Ishikawa (cell line): ENCODE data around the gene TRIM51G.
"Not testable (repeated sequence)": the region's sequence is repeated elsewhere in the genome, so short reads cannot be mapped to it uniquely, and the experiment has no call there.

Experiments used
- EGR1 ChIP-seq: IDR thresholded peaks from 2 replicates; pipeline ENCODE4 v1.6.1; 2012
- EP300 ChIP-seq: IDR thresholded peaks from 2 replicates; pipeline ENCODE4 v1.6.1; 2012; ENCODE audit warnings: borderline replicate concordance
- NFIC ChIP-seq: IDR thresholded peaks from 2 replicates; pipeline ENCODE4 v1.6.1; 2012
- RAD21 ChIP-seq: IDR thresholded peaks from 2 replicates; pipeline ENCODE4 v1.6.1; 2012; ENCODE audit warnings: low read depth
- ZBTB7A ChIP-seq: IDR thresholded peaks from 2 replicates; pipeline ENCODE4 v1.6.1; 2012; ENCODE audit warnings: low read depth

DNA sequence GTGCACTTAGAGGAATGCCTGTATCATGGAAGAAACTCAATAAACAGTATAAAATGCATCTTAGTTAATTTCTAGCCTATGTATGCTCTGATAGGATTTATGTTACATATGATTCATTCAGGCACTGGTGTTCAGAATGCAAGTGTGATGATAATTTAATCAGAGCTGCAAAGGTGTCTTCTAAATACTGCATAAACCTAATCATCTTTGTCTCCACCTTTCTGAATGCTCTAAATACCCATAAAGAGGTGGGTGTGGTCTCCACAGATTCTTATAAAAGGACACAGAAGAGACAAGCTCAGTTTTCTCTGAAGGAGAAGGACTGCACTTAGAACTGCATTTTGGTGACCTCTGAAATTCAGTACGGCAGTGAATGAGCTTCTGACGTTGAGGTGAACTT lies 44.8 kb upstream of the TRIM51G start, which contains the start of gene TRIM49B:
- TF ChIP-seq RAD21, NFIC, EP300, ZBTB7A, EGR1: not testable (repeated sequence)
